IMR-90 (cell line): ENCODE measurements around the gene PRKN. TPM values are rescaled to one million over a fixed set of nuclear protein-coding genes. Genes with fewer than 3 reads are reported as not detected.
A peak's percentile ranks its signal among the peaks of the same experiment; 100 is the strongest.

Experiments
- ATAC-seq: fragments of 200-7000 bp; cut with Tn5 transposase; 2 replicates; pipeline ENCODE4 v1.9.1; 2020; ENCODE audit warnings: low read depth, mild to moderate bottlenecking, moderate library complexity
- BruUV-seq: library from RNA; stranded (reverse); fragments of 400-500 nt; replicated peaks from 2 replicates; lab custom pipeline; 2021; lab: Mats Ljungman, UMichigan
- CTCF ChIA-PET: fragments of 300-600 bp; formaldehyde crosslinking; extraction: SDS; loops from one replicate; lab custom pipeline; 2021; ENCODE audit warnings: antibody characterized with exemption; lab: Yijun Ruan, JAX
- POLR2A ChIA-PET: fragments of 300-600 bp; sonication (Branson Sonifier 250); formaldehyde crosslinking; loops from one replicate; lab custom pipeline; 2022; ENCODE audit warnings: antibody characterized with exemption; ENCODE audit not compliant: unreplicated experiment; lab: Charles Lee
- DNase-seq: peaks from one replicate; pipeline ENCODE4 v3.0.0; 2013
- H2AFZ ChIP-seq: replicated peaks from 2 replicates; pipeline ENCODE3; 2013; ENCODE audit warnings: low read length, mild to moderate bottlenecking; ENCODE audit not compliant: poor library complexity
- H2AK5ac ChIP-seq: 2 replicates; pipeline ENCODE4 v1.6.1; 2013; ENCODE audit warnings: low read depth, low read length, inconsistent platforms
- H2AK9ac ChIP-seq: replicated peaks from 2 replicates; pipeline ENCODE3; 2013; ENCODE audit warnings: mild to moderate bottlenecking, low read depth, low read length, moderate library complexity; ENCODE audit not compliant: poor library complexity
- H2BK120ac ChIP-seq: 2 replicates; pipeline ENCODE4 v1.6.1; 2013; ENCODE audit warnings: low read depth, low read length, inconsistent platforms
- H2BK15ac ChIP-seq: 3 replicates; pipeline ENCODE4 v1.6.1; 2013; ENCODE audit warnings: low read depth, low read length, inconsistent platforms
- H2BK20ac ChIP-seq: 2 replicates; pipeline ENCODE4 v1.6.1; 2013; ENCODE audit warnings: low read depth, mild to moderate bottlenecking, inconsistent platforms, low read length, moderate library complexity
- H2BK5ac ChIP-seq: 2 replicates; pipeline ENCODE4 v1.6.1; 2013; ENCODE audit warnings: mild to moderate bottlenecking, low read depth, low read length, inconsistent platforms; ENCODE audit not compliant: poor library complexity, severe bottlenecking
- H3K14ac ChIP-seq: replicated peaks from 2 replicates; pipeline ENCODE4 v1.6.1; 2013; ENCODE audit warnings: low read depth, low read length, inconsistent platforms
- H3K18ac ChIP-seq: 2 replicates; pipeline ENCODE4 v1.6.1; 2013; ENCODE audit warnings: low read depth, low read length, control low read depth
- H3K23ac ChIP-seq: 2 replicates; pipeline ENCODE4 v1.6.1; 2013; ENCODE audit warnings: low read depth, low read length, inconsistent platforms
- H3K27ac ChIP-seq: 2 replicates; pipeline ENCODE4 v1.5.1; 2013; ENCODE audit warnings: mild to moderate bottlenecking, control low read depth, low read length; ENCODE audit not compliant: insufficient read depth
- H3K27me3 ChIP-seq: 2 replicates; pipeline ENCODE4 v1.6.1; 2013; ENCODE audit warnings: low read length; ENCODE audit not compliant: control insufficient read depth, insufficient read depth
- H3K36me3 ChIP-seq: 2 replicates; pipeline ENCODE4 v1.6.1; 2013; ENCODE audit warnings: low read length, mixed read lengths; ENCODE audit not compliant: control insufficient read depth, insufficient read depth
- H3K4ac ChIP-seq: 2 replicates; pipeline ENCODE4 v1.6.1; 2013; ENCODE audit warnings: low read depth, low read length, inconsistent platforms
- H3K4me1 ChIP-seq: 2 replicates; pipeline ENCODE4 v1.6.1; 2013; ENCODE audit warnings: low read length, mixed read lengths; ENCODE audit not compliant: control insufficient read depth, insufficient read depth
- H3K4me2 ChIP-seq: 2 replicates; pipeline ENCODE4 v1.6.1; 2013; ENCODE audit warnings: low read depth, mild to moderate bottlenecking, control low read depth, low read length, moderate library complexity
- H3K4me3 ChIP-seq: 2 replicates; pipeline ENCODE4 v1.5.1; 2013; ENCODE audit warnings: low read depth, mild to moderate bottlenecking, control low read depth, low read length, moderate library complexity; ENCODE audit not compliant: insufficient read depth
- H3K56ac ChIP-seq: 2 replicates; pipeline ENCODE4 v1.6.1; 2013; ENCODE audit warnings: low read length, inconsistent platforms; ENCODE audit not compliant: insufficient read depth; ENCODE audit errors: extremely low read depth
- H3K79me1 ChIP-seq, 2 experiments: 2 replicates each; pipeline ENCODE4 v1.6.1; 2013; ENCODE audit warnings: low read length in 2 of 2, inconsistent platforms in 1 of 2, low read depth in 1 of 2
- H3K9ac ChIP-seq: 2 replicates; pipeline ENCODE4 v1.6.1; 2013; ENCODE audit warnings: low read depth, low read length, control low read depth
- H3K9me1 ChIP-seq: 2 replicates; pipeline ENCODE4 v1.6.1; 2013; ENCODE audit warnings: low read length, inconsistent platforms; ENCODE audit not compliant: insufficient read depth
- H3K9me3 ChIP-seq: 2 replicates; pipeline ENCODE4 v1.6.1; 2013; ENCODE audit warnings: low read length; ENCODE audit not compliant: control insufficient read depth, insufficient read depth
- H4K20me1 ChIP-seq: 2 replicates; pipeline ENCODE4 v1.6.1; 2013; ENCODE audit warnings: low read length, inconsistent platforms; ENCODE audit not compliant: insufficient read depth
- H4K5ac ChIP-seq: 2 replicates; pipeline ENCODE4 v1.6.1; 2013; ENCODE audit warnings: mild to moderate bottlenecking, low read depth, low read length, control low read depth
- H4K8ac ChIP-seq, 2 experiments: 2 replicates each; pipeline ENCODE4 v1.6.1; 2013; ENCODE audit warnings: low read depth in 2 of 2, low read length in 2 of 2, control low read depth in 1 of 2, inconsistent platforms in 1 of 2
- H4K91ac ChIP-seq: 2 replicates; pipeline ENCODE4 v1.6.1; 2013; ENCODE audit warnings: low read depth, low read length, inconsistent platforms; ENCODE audit not compliant: insufficient read depth
- MAFK ChIP-seq: IDR thresholded peaks from 2 replicates; pipeline ENCODE4 v1.6.1; 2012; ENCODE audit warnings: low read depth, low read length, improper control_type of control experiment
- RCOR1 ChIP-seq: IDR thresholded peaks from 2 replicates; pipeline ENCODE4 v1.6.1; 2012; ENCODE audit warnings: mild to moderate bottlenecking, low read length, improper control_type of control experiment; ENCODE audit not compliant: insufficient replicate concordance
- WGBS, 2 experiments: methylation state at CpG; one replicate each; pipeline versions ENCODE4 v1.1.5 to v1.1.7; 2013; ENCODE audit warnings: missing lambda C conversion rate in 2 of 2; ENCODE audit not compliant: insufficient read length in 1 of 2; ENCODE audit errors: extremely low coverage in 2 of 2; 5-methylcytosine and 5-hydroxymethylcytosine counted together
- dilution Hi-C: fragments of 300-500 bp; cut with HindIII; formaldehyde crosslinking; loops from one replicate; pipeline ENCODE4 v1.14.3; 2018; ENCODE audit warnings: low sequenced_read_pairs; ENCODE audit not compliant: unreplicated experiment
- in situ Hi-C: fragments of 300-500 bp; cut with MboI; formaldehyde crosslinking; loops from 3 replicates; pipeline ENCODE4 v1.14.3; 2019; ENCODE audit warnings: low sequenced_read_pairs, inconsistent platforms, mixed read lengths
- intact Hi-C: fragments of 100-400 bp; cut with micrococcal nuclease; formaldehyde crosslinking; loops from 2 replicates; pipeline ENCODE4 v1.10.0; 2022
- polyA plus RNA-seq, 3 experiments: library from polyadenylated mRNA; depleted of rRNA; stranded (reverse); fragments of >200 nt; gene quantifications; 2 replicates each; pipeline ENCODE4 v1.2.3, GENCODE V29; 2012; ENCODE audit warnings: low replicate concordance in 1 of 3
- total RNA-seq: library from RNA; depleted of rRNA; stranded (reverse); fragments of >200 nt; gene quantifications from 2 replicates; pipeline ENCODE4 v1.2.3, GENCODE V29; 2012
- TF ChIP-seq, protein P1 (sequence below): conservative IDR thresholded peaks from 2 replicates; pipeline ENCODE4 v1.5.1; 2012; ENCODE audit warnings: mild to moderate bottlenecking, low read depth, low read length, improper control_type of control experiment

The PRKN gene
- total and polyA plus RNA-seq, 2 of the 4 experiments (the other 2 are of a cell fraction): 0.15 to 0.18 TPM

DNA sequence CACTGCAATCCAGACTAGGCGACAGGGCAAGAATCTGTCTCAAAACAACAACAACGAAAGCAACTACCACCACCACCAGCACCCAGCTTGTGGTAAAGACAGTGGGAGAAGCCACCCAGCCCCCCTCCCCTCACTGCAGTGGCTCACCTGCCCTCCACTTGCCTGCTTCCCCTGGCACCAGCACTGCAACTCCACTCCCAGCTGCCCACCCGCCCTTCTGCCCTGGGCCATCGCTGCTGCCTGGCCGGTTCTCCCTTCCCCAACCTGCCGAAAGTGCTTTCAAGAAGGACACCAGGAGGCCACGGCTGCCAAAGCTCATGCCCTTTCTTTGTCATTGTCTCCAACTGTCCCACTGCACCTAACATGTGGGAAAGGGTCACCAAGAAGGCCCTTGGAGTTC, 1359.1 kb downstream of the PRKN start:
- H3K4me3 ChIP-seq: no peak overlapping the region
- peak overlapping the region; percentile 25 for H2AFZ ChIP-seq
- no peaks in the 10 kb centered on the region for H3K9me1 ChIP-seq
- no peaks in the 10 kb centered on the region for H3K27me3 ChIP-seq
- H3K4me2 ChIP-seq: no peak overlapping the region
- no peak overlapping the region for H2BK15ac ChIP-seq
- 100% methylated on average over 1 of the region's 7 CpGs; no CpG with 5 or more reads in 1 of the 2 experiments for WGBS, 2 experiments
- no peak overlapping the region for H3K9ac ChIP-seq
- H3K79me1 ChIP-seq: no peaks in the 10 kb centered on the region
- H3K27ac ChIP-seq: no peak overlapping the region
- no peak overlapping the region for H3K4ac ChIP-seq
- no peaks in the 10 kb centered on the region for H3K36me3 ChIP-seq
- H3K56ac ChIP-seq: no peak overlapping the region
- no peak overlapping the region for H2BK5ac ChIP-seq
- no peak overlapping the region for H2AK5ac ChIP-seq
- intact Hi-C loops: no loop called here
- no peak overlapping the region for H2AK9ac ChIP-seq
- DNase-seq (no peak), ATAC-seq (no peak)
- dilution Hi-C loops: no loop called here
- no peak overlapping the region for H4K8ac ChIP-seq
- 0 out of 2 replicates have a peak, but pooled peaks cover under 1% of the 10 kb centered on the region for H3K9me3 ChIP-seq
- no peak overlapping the region for H3K18ac ChIP-seq
- no peak overlapping the region for H2BK120ac ChIP-seq
- ChIA-PET POLR2A (no interaction called here), CTCF (interaction anchor here (0.6 kb wide), 1 partner anchor 31 kb away, joined by 3 read pairs; no protein-coding TSS in a partner anchor)
- H4K20me1 ChIP-seq: no peaks in the 10 kb centered on the region
- in situ Hi-C loops: no loop called here
- no peak overlapping the region for H3K23ac ChIP-seq
- H4K5ac ChIP-seq: no peak overlapping the region
- H3K14ac ChIP-seq: no peak overlapping the region
- BruUV-seq: no TSS peak
- TF ChIP-seq MAFK (no peak), RCOR1 (no peak)
- TF ChIP-seq, protein P1, sequence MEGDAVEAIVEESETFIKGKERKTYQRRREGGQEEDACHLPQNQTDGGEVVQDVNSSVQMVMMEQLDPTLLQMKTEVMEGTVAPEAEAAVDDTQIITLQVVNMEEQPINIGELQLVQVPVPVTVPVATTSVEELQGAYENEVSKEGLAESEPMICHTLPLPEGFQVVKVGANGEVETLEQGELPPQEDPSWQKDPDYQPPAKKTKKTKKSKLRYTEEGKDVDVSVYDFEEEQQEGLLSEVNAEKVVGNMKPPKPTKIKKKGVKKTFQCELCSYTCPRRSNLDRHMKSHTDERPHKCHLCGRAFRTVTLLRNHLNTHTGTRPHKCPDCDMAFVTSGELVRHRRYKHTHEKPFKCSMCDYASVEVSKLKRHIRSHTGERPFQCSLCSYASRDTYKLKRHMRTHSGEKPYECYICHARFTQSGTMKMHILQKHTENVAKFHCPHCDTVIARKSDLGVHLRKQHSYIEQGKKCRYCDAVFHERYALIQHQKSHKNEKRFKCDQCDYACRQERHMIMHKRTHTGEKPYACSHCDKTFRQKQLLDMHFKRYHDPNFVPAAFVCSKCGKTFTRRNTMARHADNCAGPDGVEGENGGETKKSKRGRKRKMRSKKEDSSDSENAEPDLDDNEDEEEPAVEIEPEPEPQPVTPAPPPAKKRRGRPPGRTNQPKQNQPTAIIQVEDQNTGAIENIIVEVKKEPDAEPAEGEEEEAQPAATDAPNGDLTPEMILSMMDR: no peak
- H3K4me1 ChIP-seq: no peaks in the 10 kb centered on the region
- H2BK20ac ChIP-seq: no peak overlapping the region
- H4K91ac ChIP-seq: no peak overlapping the region
